Neural cell (in vitro differentiated cells): ENCODE results near the gene GNAL. TPM values are rescaled to one million over a fixed set of nuclear protein-coding genes. Genes with fewer than 3 reads are reported as not detected.

Experiments used
- H2AFZ ChIP-seq: fragments of 200-600, 300-800 bp; sonication (generic), shearing (Covaris generic); 2 replicates; pipeline ENCODE4 v1.6.0; 2014; ENCODE audit warnings: low read depth, mild to moderate bottlenecking, antibody characterized with exemption, low read length, moderate library complexity
- H3F3A ChIP-seq: fragments of 200-600 bp; shearing (Covaris generic); 2 replicates; pipeline ENCODE4 v1.6.1; 2016; ENCODE audit warnings: mild to moderate bottlenecking, moderate library complexity, mixed read lengths, antibody characterized with exemption, low read length; ENCODE audit not compliant: insufficient read depth, poor library complexity, severe bottlenecking
- H3K27ac ChIP-seq: fragments of 200-600, 300-800 bp; sonication (generic), shearing (Covaris generic); 2 replicates; pipeline ENCODE4 v1.5.1; 2014; ENCODE audit warnings: mild to moderate bottlenecking, low read length, moderate library complexity
- H3K27me3 ChIP-seq: fragments of 300-800, 200-600 bp; sonication (generic), shearing (Covaris generic); 2 replicates; pipeline ENCODE4 v1.6.0; 2014; ENCODE audit warnings: mild to moderate bottlenecking, low read depth, low read length, moderate library complexity; ENCODE audit not compliant: insufficient read depth
- H3K36me3 ChIP-seq: fragments of 300-800, 200-600 bp; sonication (generic), shearing (Covaris generic); 2 replicates; pipeline ENCODE4 v1.5.1; 2014; ENCODE audit warnings: mild to moderate bottlenecking, antibody characterized with exemption, low read length, moderate library complexity; ENCODE audit not compliant: insufficient read depth
- H3K4me2 ChIP-seq: fragments of 300-800, 200-600 bp; sonication (generic), shearing (Covaris generic); 2 replicates; pipeline ENCODE4 v1.6.0; 2014; ENCODE audit warnings: mild to moderate bottlenecking, low read length
- H3K4me3 ChIP-seq: fragments of 300-800, 200-600 bp; sonication (generic), shearing (Covaris generic); 2 replicates; pipeline ENCODE4 v1.5.1; 2014; ENCODE audit warnings: mild to moderate bottlenecking, low read length, moderate library complexity
- H3K79me2 ChIP-seq: fragments of 200-600 bp; shearing (Covaris generic); replicated peaks from 2 replicates; pipeline ENCODE4 v1.6.0; 2014; ENCODE audit warnings: mild to moderate bottlenecking, low read length, moderate library complexity; ENCODE audit not compliant: insufficient read depth
- H3K9ac ChIP-seq: fragments of 300-800, 200-600 bp; sonication (generic), shearing (Covaris generic); 2 replicates; pipeline ENCODE4 v1.6.1; 2016; ENCODE audit warnings: mild to moderate bottlenecking, low read length, mixed read lengths
- H3K9me2 ChIP-seq: fragments of 200-600 bp; shearing (Covaris generic); 2 replicates; pipeline ENCODE4 v1.6.1; 2016; ENCODE audit warnings: mild to moderate bottlenecking, low read length, mixed read lengths; ENCODE audit not compliant: insufficient read depth
- H3K9me3 ChIP-seq: fragments of 200-600, 300-800 bp; sonication (generic), shearing (Covaris generic); 2 replicates; pipeline ENCODE4 v1.6.1; 2016; ENCODE audit warnings: mild to moderate bottlenecking, mixed run types, low read length, moderate library complexity, mixed read lengths
- H4K20me1 ChIP-seq: fragments of 200-600 bp; shearing (Covaris generic); 2 replicates; pipeline ENCODE4 v1.6.1; 2016; ENCODE audit warnings: mild to moderate bottlenecking, mixed run types; ENCODE audit not compliant: insufficient read depth
- CTCF ChIP-seq: fragments of 450-650 bp; IDR thresholded peaks from 2 replicates; pipeline ENCODE4 v1.5.1; 2014; ENCODE audit warnings: antibody characterized with exemption, mild to moderate bottlenecking, moderate library complexity; ENCODE audit not compliant: poor library complexity, severe bottlenecking
- EP300 ChIP-seq: fragments of 450-650 bp; conservative IDR thresholded peaks from 2 replicates; pipeline ENCODE4 v1.6.1; 2014; ENCODE audit warnings: antibody characterized with exemption, mild to moderate bottlenecking, moderate library complexity; ENCODE audit not compliant: poor library complexity, severe bottlenecking
- EZH2 ChIP-seq: fragments of 200-600, 300-800 bp; shearing (Covaris generic), sonication (generic); IDR thresholded peaks from 2 replicates; pipeline ENCODE4 v1.6.1; 2014; ENCODE audit warnings: antibody characterized with exemption, low read length, borderline replicate concordance, mild to moderate bottlenecking; ENCODE audit not compliant: insufficient read depth, poor library complexity, severe bottlenecking
- MXI1 ChIP-seq: fragments of 450-650 bp; conservative IDR thresholded peaks from 2 replicates; pipeline ENCODE4 v1.6.1; 2014; ENCODE audit warnings: antibody characterized with exemption, mild to moderate bottlenecking; ENCODE audit not compliant: poor library complexity, severe bottlenecking
- POLR2AphosphoS5 ChIP-seq: IDR thresholded peaks from 2 replicates; pipeline ENCODE4 v1.6.1; 2012
- RAD21 ChIP-seq: fragments of 450-650 bp; conservative IDR thresholded peaks from 2 replicates; pipeline ENCODE4 v1.6.1; 2014; ENCODE audit warnings: antibody characterized with exemption, mild to moderate bottlenecking, moderate library complexity
- REST ChIP-seq: IDR thresholded peaks from 2 replicates; pipeline ENCODE4 v1.6.1; 2012; ENCODE audit warnings: borderline replicate concordance
- SMC3 ChIP-seq: fragments of 450-650 bp; conservative IDR thresholded peaks from 2 replicates; pipeline ENCODE4 v1.6.1; 2014; ENCODE audit warnings: antibody characterized with exemption, mild to moderate bottlenecking, moderate library complexity; ENCODE audit not compliant: poor library complexity
- TAF1 ChIP-seq: IDR thresholded peaks from 2 replicates; pipeline ENCODE4 v1.6.1; 2012; ENCODE audit warnings: low read depth
- polyA plus RNA-seq: library from polyadenylated mRNA; depleted of rRNA; stranded (reverse); fragments of >200 nt; gene quantifications from 2 replicates; pipeline ENCODE4 v1.2.3, GENCODE V29; 2014

The GNAL gene
- polyA plus RNA-seq, 1 donor from 2014 or later, result 16.7 TPM

- H3F3A ChIP-seq, result no peaks in the 10 kb centered on the region
- no peak overlapping the region for H3K4me3 ChIP-seq
- H3K4me2 ChIP-seq, result no peak overlapping the region
- no peak for TF ChIP-seq TAF1
- no peak for TF ChIP-seq REST
- TF ChIP-seq EZH2, result no peak
- no peak for TF ChIP-seq CTCF
- no peak for TF ChIP-seq EP300
- no peak for TF ChIP-seq POLR2AphosphoS5
- TF ChIP-seq SMC3, result no peak
- no peak for TF ChIP-seq RAD21
- no peak for TF ChIP-seq MXI1
- no peak overlapping the region for H3K27ac ChIP-seq
- no peaks in the 10 kb centered on the region for H3K27me3 ChIP-seq
- H4K20me1 ChIP-seq, result no peaks in the 10 kb centered on the region
- no peak overlapping the region for H2AFZ ChIP-seq
- H3K9ac ChIP-seq, result no peak overlapping the region
- no peaks in the 10 kb centered on the region for H3K9me2 ChIP-seq
- no peaks in the 10 kb centered on the region for H3K79me2 ChIP-seq
- H3K36me3 ChIP-seq, result peaks cover 12% of the 10 kb centered on the region
- H3K9me3 ChIP-seq, result no peaks in the 10 kb centered on the region
These were observed 193.6 kb downstream of the GNAL start for GRCh38 chr18:11882636-11883035.

GRCh38 chr18:11883153-11883552 is 194.1 kb downstream of the GNAL start:
- Histone ChIP-seq H3K36me3 (peaks cover 12% of the 10 kb centered on the region), H3K9ac (no peak overlapping the region), H3K4me3 (no peak overlapping the region), H4K20me1 (no peaks in the 10 kb centered on the region), H3K9me2 (no peaks in the 10 kb centered on the region), H3K27ac (no peak overlapping the region), H3K4me2 (no peak overlapping the region), H3K9me3 (no peaks in the 10 kb centered on the region), H2AFZ (no peak overlapping the region), H3K79me2 (no peaks in the 10 kb centered on the region), H3K27me3 (no peaks in the 10 kb centered on the region), H3F3A (no peaks in the 10 kb centered on the region)
- TF ChIP-seq SMC3, result no peak
- TF ChIP-seq EP300, result no peak
- TF ChIP-seq RAD21, result no peak
- no peak for TF ChIP-seq EZH2
- TF ChIP-seq TAF1, result no peak
- no peak for TF ChIP-seq POLR2AphosphoS5
- TF ChIP-seq CTCF, result no peak
- TF ChIP-seq MXI1, result no peak
- no peak for TF ChIP-seq REST
